Urothelium cell line (cell line): ENCODE measurements around the gene DOCK8.
"Not testable (repeated sequence)": the region's sequence is repeated elsewhere in the genome, so short reads cannot be mapped to it uniquely, and the experiment has no call there.

ENCODE experiments used
- DNase-seq: peaks from one replicate; pipeline ENCODE4 v3.0.0; 2011; ENCODE audit warnings: low spot score, mixed read lengths
- FAIRE-seq: peaks from 2 replicates; lab custom pipeline; 2011; peaks lifted over from hg19 to GRCh38; lab: Jason Lieb, UNC

Gene DOCK8

DNA sequence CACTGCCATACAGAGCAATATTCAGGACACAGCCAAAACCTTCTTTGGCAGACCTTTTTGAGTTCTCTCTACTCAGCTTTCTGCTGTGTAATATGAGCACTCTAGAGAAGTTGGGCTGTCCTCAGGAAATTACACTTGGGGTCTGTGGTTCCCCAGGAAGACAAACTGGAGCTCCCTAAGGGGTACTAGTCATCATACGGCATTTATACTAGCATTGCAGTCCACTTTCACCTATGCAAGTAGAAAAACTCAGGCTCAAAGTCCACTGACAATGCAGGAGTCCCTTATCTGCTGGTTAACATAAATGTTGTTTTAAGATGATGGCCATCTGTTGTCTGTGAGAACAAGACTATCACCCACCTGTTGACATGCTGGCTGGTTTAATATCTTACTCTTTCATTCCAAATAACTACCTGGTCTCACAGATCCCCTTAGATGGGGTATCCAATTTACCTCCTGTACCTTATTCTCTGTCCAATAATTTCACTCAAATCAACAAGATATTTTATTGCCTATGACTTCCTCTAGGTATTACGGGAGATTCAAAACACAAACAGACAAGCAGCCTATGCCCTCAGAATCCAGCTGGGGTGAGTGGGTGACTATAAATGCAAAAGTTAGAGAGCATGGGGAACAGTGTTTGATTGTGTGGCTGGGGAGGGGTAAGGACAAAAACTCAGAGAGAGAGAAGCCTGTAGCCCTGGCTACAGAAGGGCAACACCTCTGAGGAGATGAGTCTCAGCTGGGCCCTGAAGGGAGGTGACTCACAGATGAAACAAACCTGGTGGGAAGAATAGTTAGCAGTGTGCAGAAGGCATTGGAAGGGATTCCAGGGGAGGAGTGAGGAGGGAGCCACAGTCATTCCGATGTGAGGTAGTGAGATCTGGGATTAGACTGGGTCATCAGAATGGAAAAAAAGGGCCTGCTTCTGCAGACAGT lies 10.2 kb downstream of the DOCK8 start:
- FAIRE-seq: no peak
- DNase-seq: no peak

DNA sequence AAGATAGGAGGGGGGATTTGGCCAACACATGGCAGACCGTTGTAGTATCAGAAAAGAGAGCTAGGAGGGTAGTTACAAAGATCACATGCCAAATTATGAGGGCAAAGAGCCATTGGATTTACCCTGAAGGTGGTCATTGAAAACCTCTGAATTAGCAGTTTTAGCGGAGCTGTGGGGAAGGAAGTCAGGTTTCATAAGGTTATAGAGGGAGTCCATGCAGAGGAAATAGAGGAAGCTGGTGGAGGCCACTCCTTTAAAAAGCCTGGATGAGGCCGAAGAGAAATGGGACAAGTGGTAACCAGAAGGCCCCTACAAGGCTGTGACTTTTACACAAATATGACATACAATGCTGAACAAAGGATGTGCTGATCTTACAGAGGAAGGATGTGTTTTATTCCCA lies 13.2 kb downstream of the DOCK8 start:
- DNase-seq (no peak), FAIRE-seq (no peak)

DNA sequence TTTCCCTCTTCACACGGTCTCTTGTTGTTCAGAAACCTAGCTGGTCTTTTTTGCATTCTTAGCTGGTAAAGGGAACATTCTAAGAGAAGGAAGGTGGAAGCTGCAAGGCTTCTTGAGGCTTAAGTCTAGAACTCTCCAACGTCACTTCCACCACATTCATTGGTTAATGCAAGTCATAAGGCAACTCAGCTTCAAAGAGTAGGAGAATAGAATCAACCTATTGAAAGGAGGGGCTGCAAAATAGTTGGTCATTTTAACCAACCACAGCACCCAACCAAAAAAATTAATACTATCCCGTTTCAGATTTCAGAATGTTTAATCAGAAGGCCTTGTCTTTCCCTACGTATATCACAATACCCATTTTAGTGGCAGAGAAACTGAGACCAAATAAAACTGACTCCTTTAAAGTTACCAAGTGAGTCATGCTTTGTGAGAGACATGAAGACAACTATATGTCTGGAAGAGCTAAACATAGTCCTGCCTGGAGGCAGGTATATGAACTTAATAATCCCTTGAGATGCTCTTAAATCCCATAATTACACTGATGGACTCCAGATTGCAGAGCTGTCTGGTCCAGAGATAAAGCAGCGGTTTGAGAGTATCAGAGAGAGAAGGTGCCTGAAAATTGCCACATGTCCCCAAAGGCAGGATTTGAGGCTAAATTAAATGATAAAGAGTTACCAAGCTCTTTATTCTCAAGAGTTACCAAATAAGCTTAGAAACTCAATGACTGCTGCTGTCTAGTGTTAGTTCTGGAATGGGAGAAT lies 14.4 kb downstream of the DOCK8 start:
- DNase-seq: no peak
- FAIRE-seq: no peak

DNA sequence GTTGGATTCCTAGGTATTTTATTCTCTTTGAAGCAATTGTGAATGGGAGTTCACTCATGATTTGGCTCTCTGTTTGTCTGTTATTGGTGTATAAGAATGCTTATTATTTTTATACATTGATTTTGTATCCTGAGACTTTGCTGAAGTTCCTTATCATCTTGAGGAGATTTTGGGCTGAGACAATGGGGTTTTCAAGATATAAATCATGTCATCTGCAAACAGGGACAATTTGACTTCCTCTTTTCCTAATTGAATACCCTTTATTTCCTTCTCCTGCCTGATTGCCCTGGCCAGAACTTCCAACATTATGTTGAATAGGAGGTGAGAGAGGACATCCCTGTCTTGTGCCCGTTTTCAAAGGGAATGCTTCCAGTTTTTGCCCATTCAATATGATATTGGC lies 17.0 kb downstream of the DOCK8 start:
- not testable (repeated sequence) for DNase-seq, FAIRE-seq

DNA sequence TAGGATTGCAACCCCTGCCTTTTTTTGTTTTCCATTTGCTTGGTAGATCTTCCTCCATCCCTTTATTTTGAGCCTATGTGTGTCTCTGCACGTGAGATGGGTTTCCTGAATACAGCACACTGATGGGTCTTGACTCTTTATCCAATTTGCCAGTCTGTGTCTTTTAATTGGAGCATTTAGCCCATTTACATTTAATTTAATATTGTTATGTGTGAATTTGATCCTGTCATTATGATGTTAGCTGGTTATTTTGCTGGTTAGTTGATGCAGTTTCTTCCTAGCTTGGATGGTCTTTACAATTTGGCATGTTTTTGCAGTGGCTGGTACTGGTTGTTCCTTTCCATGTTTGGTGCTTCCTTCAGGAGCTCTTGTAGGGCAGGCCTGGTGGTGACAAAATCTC lies 19.0 kb downstream of the DOCK8 start:
- not testable (repeated sequence) for FAIRE-seq, DNase-seq

DNA sequence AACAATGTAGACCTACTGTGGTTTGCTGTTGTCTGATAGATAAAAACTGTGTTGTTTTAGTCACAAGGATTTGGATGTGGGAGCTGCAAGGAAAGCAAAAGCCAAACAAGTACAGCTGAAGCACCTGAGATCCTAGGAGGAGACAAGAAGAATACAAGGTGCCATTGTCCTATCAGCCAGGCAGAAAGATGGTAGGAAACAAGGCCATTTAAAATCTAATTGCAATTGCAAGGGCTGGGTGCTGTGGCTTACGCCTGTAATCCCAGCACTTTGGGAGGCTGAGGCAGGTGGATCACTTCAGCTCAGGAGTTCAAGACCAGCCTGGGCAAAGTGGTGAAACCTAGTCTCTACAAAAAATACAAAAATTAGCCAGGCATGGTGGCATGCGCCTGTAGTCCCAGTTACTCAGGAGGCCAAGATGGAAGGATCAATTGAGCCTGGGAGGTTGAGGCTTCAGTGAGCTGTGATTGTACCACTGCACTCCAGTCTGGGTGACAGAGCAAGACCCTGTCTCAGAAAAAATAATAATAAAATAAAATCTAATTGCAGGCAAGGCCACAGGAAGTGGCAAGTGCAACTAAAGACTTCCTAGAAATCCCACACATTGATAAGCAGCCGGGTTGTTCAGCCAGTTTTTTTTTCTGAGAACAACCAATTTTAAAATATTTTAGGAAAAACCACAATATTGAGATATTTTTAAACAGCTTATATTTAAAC lies 22.6 kb downstream of the DOCK8 start:
- FAIRE-seq (no peak), DNase-seq (no peak)

DNA sequence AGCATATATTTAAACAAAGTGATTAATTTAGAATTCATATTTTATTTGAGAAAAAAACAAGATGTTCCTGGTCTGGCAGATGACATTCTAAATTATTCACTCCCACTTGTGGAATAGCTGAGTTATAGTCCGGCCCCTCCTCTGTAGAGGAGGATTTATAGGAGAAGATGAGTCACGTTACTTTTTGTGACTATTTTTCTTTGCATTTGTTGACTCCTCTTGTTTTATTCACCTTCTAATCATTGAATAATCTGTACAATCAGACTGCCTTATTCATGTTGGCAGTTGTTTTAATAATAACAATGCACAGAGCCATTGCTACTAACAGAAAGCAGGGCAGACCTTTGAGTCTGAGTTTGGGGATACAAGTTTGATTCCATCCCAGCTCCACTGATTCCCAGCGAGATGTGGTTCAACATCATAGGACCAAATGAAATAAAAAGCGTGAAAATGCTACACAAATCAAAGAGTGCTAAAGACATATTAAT lies 23.2 kb downstream of the DOCK8 start:
- no peak for FAIRE-seq
- no peak for DNase-seq

DNA sequence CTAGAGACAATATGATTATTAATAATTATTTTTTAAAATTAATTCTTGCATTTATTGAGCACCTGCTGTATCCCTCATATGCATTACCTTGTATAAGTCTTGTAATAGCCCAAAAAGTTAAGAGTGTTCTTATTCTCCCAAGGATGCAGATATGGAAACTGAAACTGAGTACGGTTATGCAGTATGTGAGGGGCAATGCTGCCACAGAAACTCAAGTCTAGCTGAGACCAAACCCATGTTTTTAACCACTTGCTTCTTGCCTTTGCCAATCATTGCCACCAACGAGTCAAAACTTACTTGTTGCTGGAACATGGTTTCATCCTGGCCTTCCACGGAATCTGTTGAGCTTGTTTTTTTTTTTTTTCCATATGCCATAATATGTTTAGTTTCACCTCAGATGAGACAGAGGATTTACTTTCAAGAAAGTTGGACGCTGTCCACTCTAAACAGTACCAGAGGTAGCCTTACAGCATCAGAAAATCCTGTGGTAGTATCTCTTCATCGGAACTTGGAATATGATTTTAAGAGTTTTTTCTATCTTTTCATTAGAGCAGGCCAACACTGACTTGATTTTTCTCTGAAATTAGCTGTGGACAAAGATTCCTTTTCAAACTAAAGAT lies 27.9 kb downstream of the DOCK8 start:
- no peak for FAIRE-seq
- DNase-seq: no peak

DNA sequence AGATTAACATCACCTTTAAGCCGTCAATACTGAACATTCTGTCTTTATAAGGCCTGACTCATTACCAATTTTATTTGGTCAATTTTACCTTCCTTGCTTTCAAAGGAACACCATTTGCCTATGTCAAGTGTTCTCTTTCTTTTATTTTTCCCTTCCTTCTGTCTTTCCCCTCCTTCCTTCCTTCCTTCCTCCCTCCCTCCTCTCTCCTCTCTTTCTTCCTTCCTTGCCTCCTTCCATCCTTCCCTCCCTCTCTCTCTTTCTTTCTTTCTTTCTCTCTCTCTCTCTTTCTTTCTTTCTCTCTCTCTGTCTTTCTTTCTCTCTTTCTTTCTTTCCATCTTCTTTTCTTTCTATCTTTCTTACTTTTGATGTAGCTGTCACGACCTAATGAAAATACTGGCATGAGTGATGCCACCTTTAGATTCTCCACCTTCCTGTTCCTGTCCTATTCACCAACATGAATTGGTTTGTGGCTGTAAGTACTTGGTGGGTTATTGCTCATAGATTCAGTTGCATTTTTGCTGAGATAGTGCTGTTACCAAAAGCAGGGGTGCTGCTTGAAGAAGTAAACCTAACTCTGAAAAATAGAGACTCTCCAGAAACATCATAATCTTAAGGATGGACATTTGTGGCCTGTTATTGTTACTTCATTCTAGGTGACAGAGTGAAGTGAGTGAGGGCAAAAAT lies 33.8 kb downstream of the DOCK8 start:
- DNase-seq: no peak
- no peak for FAIRE-seq

DNA sequence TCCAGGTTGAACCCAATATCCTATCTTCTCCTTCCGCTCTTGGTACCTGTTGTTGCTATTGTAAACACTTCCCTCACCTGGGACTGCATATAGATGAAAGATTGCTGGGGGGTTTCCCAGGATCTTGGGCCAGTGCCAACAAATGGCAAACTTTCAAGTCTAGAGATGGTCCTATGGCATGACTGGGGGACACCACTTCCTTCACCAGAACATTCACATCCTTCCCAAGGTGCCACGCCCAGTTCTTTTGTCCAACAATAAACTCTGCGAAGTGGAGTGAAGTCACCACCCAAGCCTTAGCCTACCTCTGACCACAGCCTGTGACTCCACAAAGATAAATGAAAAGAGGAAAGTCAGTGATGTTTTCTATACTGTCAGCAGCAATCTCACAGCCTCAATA lies 34.4 kb downstream of the DOCK8 start:
- DNase-seq (peak; percentile 8), FAIRE-seq (no peak)

DNA sequence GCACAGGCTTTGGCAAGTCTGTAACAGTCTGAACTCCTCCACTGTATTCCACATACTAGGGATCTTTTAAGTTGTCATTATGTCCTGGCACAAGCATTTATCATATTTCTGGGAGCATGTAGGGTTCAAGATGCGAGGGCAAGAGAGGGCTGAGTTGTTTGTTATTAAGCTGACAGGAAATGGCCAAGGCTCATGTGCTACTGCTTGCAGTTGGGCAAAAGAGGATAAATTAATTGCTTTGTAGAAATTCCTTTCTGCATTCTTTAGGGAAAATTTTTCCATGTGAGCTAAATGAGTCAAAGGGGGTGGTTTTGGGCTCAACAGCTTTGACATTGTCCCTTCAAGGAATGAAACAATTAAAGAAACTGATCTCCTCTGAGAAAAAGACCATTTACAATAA lies 35.4 kb downstream of the DOCK8 start:
- no peak for FAIRE-seq
- peak; percentile 2 for DNase-seq

DNA sequence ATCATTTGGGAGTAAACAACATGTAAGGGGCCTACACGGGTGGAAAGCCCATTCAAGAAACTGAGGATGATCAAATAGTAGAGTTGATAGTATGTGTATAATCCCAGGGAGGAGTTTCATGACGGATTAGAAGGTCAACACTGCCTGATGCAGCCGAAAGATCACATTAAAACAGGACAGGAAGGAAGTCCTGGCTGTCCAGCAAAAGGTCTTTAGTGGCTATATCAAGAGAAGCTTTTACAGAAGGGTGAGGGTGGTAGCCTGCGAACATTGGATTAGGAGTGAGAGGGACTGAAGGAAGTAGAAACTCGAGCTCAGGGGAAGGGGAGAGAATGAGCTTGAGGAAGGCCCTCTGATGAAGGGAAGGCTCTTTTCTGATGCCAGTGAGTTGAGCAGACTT lies 36.0 kb downstream of the DOCK8 start:
- DNase-seq (no peak), FAIRE-seq (no peak)

DNA sequence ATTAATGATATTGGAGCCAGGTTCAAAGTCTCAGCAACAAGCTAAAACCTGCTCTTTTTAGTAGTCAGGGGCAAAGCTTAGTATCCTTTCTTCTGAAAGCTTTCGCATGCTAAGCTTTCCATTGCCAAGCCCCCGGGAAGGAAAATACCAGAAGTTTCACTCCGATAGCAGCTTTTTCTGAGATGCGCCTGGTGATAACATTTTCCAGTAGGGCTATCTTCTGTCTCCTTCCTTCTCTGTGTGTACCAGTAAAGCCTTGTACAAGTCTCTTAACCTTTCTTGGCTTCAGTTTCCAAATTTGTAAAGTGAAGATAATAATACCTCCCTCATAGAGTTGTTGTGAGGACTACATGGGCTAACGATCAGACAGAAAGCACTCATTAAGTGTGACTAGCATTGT lies 36.7 kb downstream of the DOCK8 start:
- DNase-seq: no peak
- FAIRE-seq: no peak

DNA sequence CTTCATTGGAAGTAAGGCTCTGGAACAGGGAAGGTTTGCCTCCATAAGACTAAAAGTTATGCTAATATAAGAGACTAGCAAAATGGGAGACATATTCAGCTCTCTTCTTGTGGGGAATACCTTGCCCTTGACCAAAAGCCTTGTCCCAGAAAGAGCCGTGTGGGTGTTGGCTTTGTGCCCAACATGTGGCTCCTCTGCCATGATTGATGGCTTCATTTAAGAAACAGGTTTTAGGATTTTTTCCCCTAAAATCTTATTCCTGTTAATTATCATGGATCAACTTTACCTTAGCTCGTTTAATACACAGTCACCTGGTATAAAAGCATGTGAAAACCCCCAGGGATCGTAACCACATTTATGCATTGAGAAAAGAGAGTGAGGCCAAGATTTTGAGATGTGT lies 38.9 kb downstream of the DOCK8 start:
- FAIRE-seq (no peak), DNase-seq (no peak)

DNA sequence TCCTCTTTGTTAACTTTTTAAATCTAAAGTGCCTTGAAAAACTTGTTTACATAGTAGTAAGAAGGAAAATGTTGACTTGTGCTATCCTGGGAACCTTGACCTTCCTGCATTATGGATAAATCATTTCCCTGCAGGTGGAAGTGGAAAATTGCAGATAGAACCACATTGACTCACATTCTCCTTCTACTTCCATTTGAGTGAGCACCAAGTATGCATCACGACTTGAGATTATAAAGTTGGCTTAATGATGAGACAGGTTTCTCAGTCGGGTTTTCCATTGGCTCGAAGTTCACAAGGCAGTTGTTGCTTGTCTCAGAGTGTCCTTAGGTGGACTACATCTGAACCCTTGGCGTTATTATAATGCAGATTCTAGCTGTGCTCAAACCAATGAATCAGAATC lies 39.9 kb downstream of the DOCK8 start:
- DNase-seq (no peak), FAIRE-seq (no peak)

DNA sequence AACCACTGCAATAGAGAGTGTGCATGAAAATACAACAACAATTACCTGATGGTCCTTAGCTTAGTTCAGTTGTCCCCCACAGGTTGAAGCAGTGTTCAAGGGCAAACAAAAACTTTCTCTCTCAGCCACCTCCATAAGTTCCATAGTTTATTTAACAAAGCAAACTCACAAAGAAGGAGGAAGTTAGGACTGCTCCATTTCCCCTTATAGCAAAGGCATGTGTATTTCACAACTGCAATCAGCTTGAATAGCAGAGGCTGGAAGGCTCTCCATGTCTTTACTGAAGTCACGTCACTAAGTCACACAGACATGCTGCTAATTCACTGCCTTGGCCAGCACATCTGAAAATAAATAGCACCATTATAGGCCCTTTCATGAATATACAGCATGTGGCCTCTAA lies 43.3 kb downstream of the DOCK8 start:
- DNase-seq (no peak), FAIRE-seq (no peak)

DNA sequence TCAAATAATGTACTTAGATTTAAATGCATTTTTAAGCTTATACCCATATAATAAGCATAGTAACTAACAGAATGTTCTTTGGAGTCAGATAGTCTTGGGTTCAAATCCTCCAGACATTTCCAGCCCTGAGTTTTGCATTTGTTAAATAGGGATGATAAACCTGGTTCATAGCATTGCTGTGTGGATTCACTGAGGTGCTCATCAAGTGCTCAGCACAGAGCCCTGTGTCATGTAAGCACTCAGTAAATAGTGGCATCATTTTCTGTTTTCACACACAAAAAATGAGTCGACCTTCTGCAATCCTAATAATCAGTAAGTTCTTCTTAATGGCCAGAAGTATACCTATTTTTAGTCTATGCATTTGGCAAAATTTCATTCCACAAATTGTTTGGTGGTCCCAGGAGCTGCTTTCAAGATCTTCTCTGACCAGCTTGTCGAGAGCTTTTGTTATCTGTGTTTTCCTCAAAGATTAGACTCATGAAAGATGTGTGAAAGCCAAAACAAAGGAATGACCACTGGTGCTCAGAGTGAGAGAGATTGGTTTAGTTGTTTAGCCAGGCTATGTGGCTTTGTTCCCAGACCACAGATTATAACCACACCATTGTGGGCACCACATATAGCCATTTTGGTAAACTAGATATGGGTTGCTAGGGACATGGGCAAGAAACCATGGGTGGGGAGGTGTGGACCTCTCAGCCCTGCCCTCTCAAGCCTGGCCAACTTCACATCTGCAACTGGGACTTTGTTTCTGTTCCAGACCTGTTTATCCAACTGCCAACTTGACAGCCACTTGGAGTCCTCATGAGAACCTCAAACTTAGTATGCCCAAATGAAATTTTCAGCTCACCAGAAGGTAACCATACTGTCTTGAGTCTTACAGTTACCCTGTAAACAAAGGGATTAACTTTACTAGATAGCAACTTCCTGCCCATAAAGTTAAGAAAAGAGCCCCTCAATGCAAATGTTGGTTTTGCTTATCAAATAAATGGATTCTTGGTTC lies 45.0 kb downstream of the DOCK8 start:
- DNase-seq: no peak
- FAIRE-seq: no peak

DNA sequence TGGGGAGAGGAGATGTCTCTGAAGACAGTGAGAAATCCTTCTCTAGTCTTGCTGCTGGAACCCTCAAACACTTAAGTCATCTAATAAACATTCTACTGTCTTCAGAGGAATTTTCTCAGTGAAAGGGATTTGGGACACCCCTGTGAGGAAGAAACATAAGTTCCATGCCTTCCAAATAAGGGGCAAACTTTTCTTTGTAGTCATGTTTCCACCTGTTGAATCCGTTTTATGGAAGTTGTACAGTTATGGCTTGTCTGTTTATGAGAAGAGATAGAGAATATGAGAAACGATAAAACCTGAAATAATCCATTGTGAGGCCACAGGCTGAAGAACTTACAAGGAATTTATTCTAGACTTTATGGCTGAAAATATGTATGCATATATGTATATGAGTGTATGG lies 49.6 kb downstream of the DOCK8 start:
- DNase-seq: no peak
- FAIRE-seq: no peak
